Ishikawa (cell line): Measurements from ENCODE around the gene TNS1.

Experiments
- CREB1 ChIP-seq: IDR thresholded peaks from 2 replicates; pipeline ENCODE4 v1.6.1; 2012; ENCODE audit warnings: low read depth
- EP300 ChIP-seq: IDR thresholded peaks from 2 replicates; pipeline ENCODE4 v1.6.1; 2012; ENCODE audit warnings: borderline replicate concordance
- MAX ChIP-seq: IDR thresholded peaks from 2 replicates; pipeline ENCODE4 v1.6.1; 2012
- NFIC ChIP-seq: IDR thresholded peaks from 2 replicates; pipeline ENCODE4 v1.6.1; 2012
- RAD21 ChIP-seq: IDR thresholded peaks from 2 replicates; pipeline ENCODE4 v1.6.1; 2012; ENCODE audit warnings: low read depth
- REST ChIP-seq: IDR thresholded peaks from 2 replicates; pipeline ENCODE4 v1.6.1; 2012; ENCODE audit warnings: low read depth, mild to moderate bottlenecking
- TAF1 ChIP-seq: IDR thresholded peaks from 2 replicates; pipeline ENCODE4 v1.6.1; 2012; ENCODE audit warnings: low read depth, mild to moderate bottlenecking
- YY1 ChIP-seq: IDR thresholded peaks from 2 replicates; pipeline ENCODE4 v1.6.1; 2012; ENCODE audit warnings: low read depth

GRCh38 chr2:217960351-217960750 lies 42.4 kb downstream of the TNS1 start:
- TF ChIP-seq MAX (no peak), YY1 (no peak), NFIC (no peak), TAF1 (no peak), EP300 (no peak), CREB1 (no peak), REST (no peak), RAD21 (no peak)
